MM.1S (cell line): ENCODE results near the gene GZF1.

Source experiments
- EZH2 ChIP-seq: fragments of 300-600 bp; sonication (generic); optimal IDR thresholded peaks from 2 replicates; pipeline ENCODE3; 2017; ENCODE audit warnings: low read depth, mild to moderate bottlenecking, antibody characterized with exemption, low read length, mixed read lengths
- EZH2phosphoT487 ChIP-seq: fragments of 300-600 bp; sonication (generic); IDR thresholded peaks from 2 replicates; pipeline ENCODE4 v1.6.1; 2018; ENCODE audit warnings: antibody characterized with exemption, low read length
- TF ChIP-seq, protein P1 (sequence below): fragments of 300-600 bp; sonication (generic); IDR thresholded peaks from 2 replicates; pipeline ENCODE4 v1.5.1; 2016; ENCODE audit warnings: antibody characterized with exemption, low read length, mixed read lengths

GRCh38 chr20:23381876-23382275, 19.9 kb downstream of the GZF1 start:
- TF ChIP-seq, protein P1, sequence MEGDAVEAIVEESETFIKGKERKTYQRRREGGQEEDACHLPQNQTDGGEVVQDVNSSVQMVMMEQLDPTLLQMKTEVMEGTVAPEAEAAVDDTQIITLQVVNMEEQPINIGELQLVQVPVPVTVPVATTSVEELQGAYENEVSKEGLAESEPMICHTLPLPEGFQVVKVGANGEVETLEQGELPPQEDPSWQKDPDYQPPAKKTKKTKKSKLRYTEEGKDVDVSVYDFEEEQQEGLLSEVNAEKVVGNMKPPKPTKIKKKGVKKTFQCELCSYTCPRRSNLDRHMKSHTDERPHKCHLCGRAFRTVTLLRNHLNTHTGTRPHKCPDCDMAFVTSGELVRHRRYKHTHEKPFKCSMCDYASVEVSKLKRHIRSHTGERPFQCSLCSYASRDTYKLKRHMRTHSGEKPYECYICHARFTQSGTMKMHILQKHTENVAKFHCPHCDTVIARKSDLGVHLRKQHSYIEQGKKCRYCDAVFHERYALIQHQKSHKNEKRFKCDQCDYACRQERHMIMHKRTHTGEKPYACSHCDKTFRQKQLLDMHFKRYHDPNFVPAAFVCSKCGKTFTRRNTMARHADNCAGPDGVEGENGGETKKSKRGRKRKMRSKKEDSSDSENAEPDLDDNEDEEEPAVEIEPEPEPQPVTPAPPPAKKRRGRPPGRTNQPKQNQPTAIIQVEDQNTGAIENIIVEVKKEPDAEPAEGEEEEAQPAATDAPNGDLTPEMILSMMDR, result no peak
- no peak for TF ChIP-seq EZH2phosphoT487
- TF ChIP-seq EZH2, result no peak
